Esophagus (tissue), 2 donors: ENCODE measurements around the gene TSHZ2. TPM values are rescaled to one million over a fixed set of nuclear protein-coding genes. Genes with fewer than 3 reads are reported as not detected.
"Not testable (repeated sequence)": the region's sequence is repeated elsewhere in the genome, so short reads cannot be mapped to it uniquely, and the experiment has no call there.

Experiments used
- H3K27ac ChIP-seq, 2 donors: one replicate each; pipeline ENCODE4 v1.5.1; 2013; ENCODE audit warnings: low read depth in 2 of 2, mild to moderate bottlenecking in 2 of 2, inconsistent platforms in 1 of 2, low read length in 1 of 2, moderate library complexity in 1 of 2
- H3K27me3 ChIP-seq, 2 donors: one replicate each; pipeline ENCODE4 v1.6.1; 2013; ENCODE audit warnings: low read length in 2 of 2, control low read depth in 1 of 2, mild to moderate bottlenecking in 1 of 2; ENCODE audit not compliant: insufficient read depth in 2 of 2, control insufficient read depth in 1 of 2
- H3K36me3 ChIP-seq, 2 donors: one replicate each; pipeline ENCODE4 v1.6.1; 2013; ENCODE audit warnings: low read length in 1 of 2; ENCODE audit not compliant: control insufficient read depth in 2 of 2, insufficient read depth in 2 of 2
- H3K4me1 ChIP-seq, 2 donors: one replicate each; pipeline ENCODE4 v1.6.1; 2013; ENCODE audit warnings: low read length in 1 of 2; ENCODE audit not compliant: control insufficient read depth in 2 of 2, insufficient read depth in 2 of 2
- H3K4me3 ChIP-seq, 2 donors: one replicate each; pipeline ENCODE4 v1.5.1; 2013; ENCODE audit warnings: low read length in 2 of 2, mild to moderate bottlenecking in 2 of 2, low read depth in 1 of 2, moderate library complexity in 1 of 2
- H3K9me3 ChIP-seq, 2 donors: one replicate each; pipeline ENCODE4 v1.6.1; 2013; ENCODE audit warnings: mild to moderate bottlenecking in 2 of 2, low read depth in 1 of 2, low read length in 1 of 2, moderate library complexity in 1 of 2; ENCODE audit not compliant: control insufficient read depth in 2 of 2, insufficient read depth in 1 of 2
- whole genome bisulfite sequencing, 2 donors: extraction: QIAGEN DNeasy Blood & Tissue Kit; methylation state at CpG; one replicate each; pipeline ENCODE4 v1.1.7; 2013; 5-methylcytosine and 5-hydroxymethylcytosine counted together
- polyA plus RNA-seq, 2 donors: library from polyadenylated mRNA; stranded (reverse); fragments of 200-250 nt; gene quantifications; one replicate each; pipeline ENCODE4 v1.2.3, GENCODE V29; 2013
- donor health status: healthy with polysubstance abuse.
- donor health status: Bipolar disorder and iron deficiency.

Gene TSHZ2
- polyA plus RNA-seq, 2 donors: 4.6 to 11.7 TPM

DNA sequence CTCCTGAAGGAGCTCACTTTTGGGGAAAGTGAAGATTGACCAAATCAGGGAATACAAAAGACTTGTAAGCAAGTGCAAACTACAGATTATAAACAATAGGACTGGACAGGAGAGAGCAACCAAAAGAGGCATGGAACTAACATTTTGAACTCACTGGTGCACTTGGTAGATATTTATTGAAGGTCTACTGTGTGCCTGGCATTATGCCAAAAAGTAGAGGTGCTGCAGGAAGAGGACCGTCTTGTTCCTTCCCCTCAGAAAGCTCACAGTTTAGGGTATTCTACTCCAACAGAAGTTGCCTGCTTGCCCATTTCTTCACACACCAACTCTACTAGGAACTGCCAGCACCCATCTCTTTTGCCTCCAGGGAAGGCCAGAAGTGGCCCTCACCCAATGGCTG, 10.0 kb upstream of the TSHZ2 start:
- Histone ChIP-seq H3K27ac (no peak overlapping the region), H3K36me3 (no peaks in the 10 kb centered on the region), H3K9me3 (peaks cover 0 to 2% of the 10 kb centered on the region in 2 donors), H3K4me1 (no peaks in the 10 kb centered on the region), H3K27me3 (no peaks in the 10 kb centered on the region), H3K4me3 (no peak overlapping the region)
- 65 to 83% methylated on average over 1 of the region's 1 CpG for WGBS, 2 donors

GRCh38 chr20:52963131-52963530, 9.0 kb upstream of the TSHZ2 start:
- peaks cover 0 to 2% of the 10 kb centered on the region in 2 donors for H3K9me3 ChIP-seq
- no peaks in the 10 kb centered on the region for H3K4me1 ChIP-seq
- H3K36me3 ChIP-seq: no peaks in the 10 kb centered on the region
- no peak overlapping the region for H3K27ac ChIP-seq
- H3K27me3 ChIP-seq: no peaks in the 10 kb centered on the region
- WGBS, 2 donors: 79 to 82% methylated on average over 3 of the region's 3 CpGs
- no peak overlapping the region for H3K4me3 ChIP-seq

DNA sequence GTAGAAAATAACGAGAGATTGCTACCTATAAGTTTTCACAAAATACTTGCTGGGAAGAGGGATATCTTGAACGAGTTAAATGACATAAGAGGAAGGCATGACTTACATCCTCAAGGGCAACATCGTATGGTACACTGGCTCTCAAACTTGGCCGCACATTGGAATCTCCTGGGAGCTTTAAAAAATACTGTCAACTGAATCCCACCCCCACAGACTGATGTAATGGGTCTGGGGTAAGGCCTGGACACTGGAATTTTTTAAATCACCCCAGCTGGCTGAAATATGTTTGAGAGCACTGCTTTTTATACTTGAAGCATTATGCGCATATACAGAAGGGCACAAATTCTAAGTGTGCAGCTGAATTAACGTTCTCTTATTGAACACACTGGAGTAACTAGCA, 8.0 kb upstream of the TSHZ2 start:
- Histone ChIP-seq H3K36me3 (no peaks in the 10 kb centered on the region), H3K4me3 (no peak overlapping the region), H3K27ac (no peak overlapping the region), H3K9me3 (peaks cover 0 to 2% of the 10 kb centered on the region in 2 donors), H3K27me3 (no peaks in the 10 kb centered on the region), H3K4me1 (no peaks in the 10 kb centered on the region)
- WGBS, 2 donors: 64 to 70% methylated on average over 6 of the region's 6 CpGs

DNA sequence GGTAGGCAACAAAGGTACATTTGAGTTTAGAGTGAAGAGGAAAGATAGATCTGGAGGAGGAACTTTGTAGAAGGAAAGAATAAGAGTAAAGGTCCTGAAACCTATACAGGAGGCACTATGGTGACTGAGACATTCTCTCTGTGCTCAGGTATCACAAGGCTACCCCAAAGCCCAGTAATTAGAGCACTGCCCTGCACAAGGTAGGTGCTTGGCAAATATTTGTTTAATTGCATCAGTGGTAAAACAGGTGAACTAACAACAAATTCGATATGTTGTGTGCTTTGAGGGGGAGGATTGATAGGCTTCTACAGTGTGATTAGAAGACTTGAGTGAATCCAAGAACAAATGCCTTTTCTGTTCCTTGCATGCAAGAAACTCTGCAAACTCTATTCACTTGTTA, 6.8 kb upstream of the TSHZ2 start:
- no peaks in the 10 kb centered on the region for H3K27me3 ChIP-seq
- H3K36me3 ChIP-seq: no peaks in the 10 kb centered on the region
- H3K9me3 ChIP-seq: peaks cover 0 to 2% of the 10 kb centered on the region in 2 donors
- H3K4me1 ChIP-seq: no peaks in the 10 kb centered on the region
- no peak overlapping the region for H3K4me3 ChIP-seq
- 41 to 45% methylated on average over 1 of the region's 1 CpG for whole genome bisulfite sequencing, 2 donors
- H3K27ac ChIP-seq: no peak overlapping the region

- 53 to 70% methylated on average over 2 of the region's 2 CpGs for WGBS, 2 donors
- Histone ChIP-seq H3K9me3 (peaks cover 0 to 2% of the 10 kb centered on the region in 2 donors), H3K4me3 (no peak overlapping the region), H3K27me3 (no peaks in the 10 kb centered on the region), H3K36me3 (no peaks in the 10 kb centered on the region), H3K4me1 (no peaks in the 10 kb centered on the region), H3K27ac (no peak overlapping the region)
These were observed 6.3 kb upstream of the TSHZ2 start for GRCh38 chr20:52965819-52966218.

- H3K4me1 ChIP-seq, H3K36me3 ChIP-seq, H3K27ac ChIP-seq, H3K9me3 ChIP-seq, H3K27me3 ChIP-seq, H3K4me3 ChIP-seq: not testable (repeated sequence)
These were observed 5.6 kb upstream of the TSHZ2 start for GRCh38 chr20:52966543-52966942.

- 7 to 9% methylated on average over 16 of the region's 16 CpGs for WGBS, 2 donors
- Histone ChIP-seq H3K4me3 (peak overlapping the region; percentile 5 to 66), H3K27me3 (no peaks in the 10 kb centered on the region), H3K27ac (peak overlapping the region in 1 of 2 donors; percentile 41), H3K4me1 (peaks cover 0 to 2% of the 10 kb centered on the region in 2 donors), H3K36me3 (no peaks in the 10 kb centered on the region), H3K9me3 (no peaks in the 10 kb centered on the region)
These were observed 514 bp upstream of the TSHZ2 start for GRCh38 chr20:52971498-52972189.

DNA sequence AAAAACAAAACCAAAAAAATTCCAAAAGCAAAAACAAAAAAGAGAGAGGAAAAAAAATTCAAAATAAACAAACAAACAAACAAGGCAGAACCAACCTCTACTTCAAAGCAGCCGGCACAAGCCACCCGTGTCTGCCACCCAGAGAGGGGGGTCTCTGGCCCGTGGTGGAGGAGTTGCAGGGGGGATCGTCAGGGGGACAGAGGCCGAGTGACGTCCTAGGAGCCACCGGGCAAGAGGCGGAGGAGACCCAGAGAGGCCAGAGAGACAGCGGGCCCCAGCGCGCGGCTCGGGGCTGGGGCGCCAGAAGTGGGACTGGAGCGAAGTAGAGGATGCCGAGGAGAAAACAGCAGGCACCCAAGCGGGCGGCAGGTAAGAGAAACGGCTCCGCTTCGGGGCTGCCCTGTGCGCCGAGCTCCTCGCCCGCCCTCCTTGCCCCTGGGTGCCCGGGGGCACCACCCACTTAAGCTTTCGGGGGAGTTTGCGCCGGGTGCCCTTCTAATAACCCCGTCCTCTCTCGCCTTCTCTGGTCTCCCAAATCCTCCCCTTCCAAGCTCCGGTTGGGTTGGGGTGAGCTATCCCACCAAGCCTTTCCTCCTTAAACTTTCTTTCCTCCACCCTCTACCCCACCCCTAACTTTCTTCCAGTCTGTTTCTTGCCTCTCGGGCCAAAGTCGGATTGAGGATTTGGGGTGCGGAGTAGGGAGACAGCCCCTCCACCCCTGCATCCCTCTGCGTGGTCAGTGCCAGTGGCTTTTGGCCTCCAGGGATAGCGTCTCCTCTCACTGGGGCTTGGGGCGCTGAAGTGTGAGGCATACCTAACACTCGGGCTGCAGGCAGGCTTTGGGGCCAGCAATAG, 1.0 kb downstream of the TSHZ2 start:
- Histone ChIP-seq H3K9me3 (no peaks in the 10 kb centered on the region), H3K27ac (peak overlapping the region; percentile 29 to 82), H3K4me1 (peaks cover 0 to 2% of the 10 kb centered on the region in 2 donors), H3K36me3 (no peaks in the 10 kb centered on the region), H3K4me3 (peak overlapping the region; percentile 66 to 68), H3K27me3 (no peaks in the 10 kb centered on the region)
- WGBS, 2 donors: 3 to 5% methylated on average over 31 to 39 of the region's 39 CpGs

DNA sequence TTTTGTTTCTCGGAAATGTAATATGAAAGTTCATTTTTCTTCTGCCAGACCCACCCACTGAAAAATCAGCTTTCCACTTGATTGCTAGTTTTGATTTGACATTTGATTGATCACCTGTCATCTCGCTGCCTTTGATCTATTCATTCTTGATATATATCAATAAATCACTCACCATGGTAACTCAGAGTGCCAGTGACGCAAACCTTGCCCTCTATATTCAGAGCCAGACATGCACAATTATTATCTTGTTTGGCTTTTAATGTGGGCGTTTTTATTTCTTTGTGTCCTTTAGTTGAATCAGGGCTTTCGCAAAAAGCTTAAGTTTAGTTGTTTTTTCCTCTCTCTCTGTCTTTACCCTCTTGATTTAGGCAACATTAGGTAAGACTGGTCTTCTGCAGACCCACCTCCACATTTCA, 2.0 kb downstream of the TSHZ2 start:
- Histone ChIP-seq H3K4me1 (peaks cover 0 to 2% of the 10 kb centered on the region in 2 donors), H3K4me3 (peak overlapping the region in 1 of 2 donors; percentile 66), H3K27ac (no peak overlapping the region), H3K36me3 (no peaks in the 10 kb centered on the region), H3K9me3 (no peaks in the 10 kb centered on the region), H3K27me3 (no peaks in the 10 kb centered on the region)
- WGBS, 2 donors: 17 to 19% methylated on average over 5 of the region's 5 CpGs
